ENCODE data around the gene FADS6. TPM values are rescaled to one million over a fixed set of nuclear protein-coding genes. Genes with fewer than 3 reads are reported as not detected.

The FADS6 gene
- polyA plus RNA-seq, 1 of the 3 experiments (the other 2 are of a cell fraction), result not detected

- TF ChIP-seq ZBTB33 (IDR thresholded peaks at IDR 0.05; ENCODE audit: borderline replicate concordance, low read depth) (no peak), TCF12 (IDR thresholded peaks at IDR 0.05) (no peak), EP300 (IDR thresholded peaks at IDR 0.05; ENCODE audit: borderline replicate concordance in 1 of 2, low read depth in 1 of 2, low read length in 1 of 2) (no peak), TAF1 (IDR thresholded peaks at IDR 0.05; ENCODE audit: borderline replicate concordance, low read depth, low read length) (peak; percentile 87), IRF3 (IDR thresholded peaks at IDR 0.05; ENCODE audit: low read depth, low read length) (peak; percentile 72), RAD21 (IDR thresholded peaks at IDR 0.05; ENCODE audit: low read length) (no peak), POLR2AphosphoS5 (IDR thresholded peaks at IDR 0.05; ENCODE audit: low read depth, low read length) (peak; percentile 99), RFX5 (IDR thresholded peaks at IDR 0.05; ENCODE audit: low read length) (peak; percentile 82; the same call in 1 of the 2 replicates), GATA2 (CRISPR knock-in tag; IDR thresholded peaks at IDR 0.05) (no peak)
Measured at GRCh38 chr17:74873037-74873873, 20.2 kb downstream of the FADS6 start (continued).

GRCh38 chr17:74872313-74873036 is 21.0 kb downstream of the FADS6 start, which contains the start of gene FDXR:
TSS of gene FDXR (minus strand) at chr17:74872994. CDS start at chr17:74872944, 50 bp downstream.
- peak within 1 kb of the TSS; percentile 60 to 81 for H3K27ac ChIP-seq (ENCODE audit: low read depth in 2 of 2, low read length in 1 of 2)
- H4K20me1 ChIP-seq (ENCODE audit: insufficient read depth), result peaks cover 9% of the 10 kb centered on the region; the same call in 1 of the 2 replicates
- ChIA-PET CTCF (interaction anchor here (0.6 to 47.7 kb wide), 10 partner anchors 9 to 242 kb away, joined by 3 to 3869 read pairs (median 4); partner anchors contain the start of genes GRIN2C, NAT9 and RAB37), POLR2A (interaction anchor here (0.6 to 2.4 kb wide), 22 partner anchors 10 to 398 kb away, joined by 3 to 14 read pairs (median 4); partner anchors contain the start of genes FADS6, GRIN2C, MIF4GD and NAT9)
- no peaks in the 10 kb centered on the region for H3K9me3 ChIP-seq
- peak within 1 kb of the TSS; percentile 81 for H3K9ac ChIP-seq
- peaks cover 15% of the 10 kb centered on the region for H3K79me2 ChIP-seq (ENCODE audit: insufficient read depth)
- no peaks in the 10 kb centered on the region for H3K9me2 ChIP-seq
- no peaks in the 10 kb centered on the region for H3K27me3 ChIP-seq (ENCODE audit: insufficient read depth)
- H3K4me2 ChIP-seq, result peak within 1 kb of the TSS; percentile 90
- peaks cover 12 to 19% of the 10 kb centered on the region in 2 experiments; a peak in 3 of 4 replicates for H3K4me1 ChIP-seq (ENCODE audit: control insufficient read depth in 1 of 2, insufficient read depth in 2 of 2, low read depth in 1 of 2, low read length in 1 of 2)
- no peaks in the 10 kb centered on the region for H3F3A ChIP-seq (replicated peaks; ENCODE audit: insufficient read depth)
- peak within 1 kb of the TSS; percentile 88 for H2AFZ ChIP-seq (ENCODE audit: low read depth)
- H3K36me3 ChIP-seq (replicated peaks in 1 of 2; ENCODE audit: control insufficient read depth in 1 of 2, insufficient read depth in 2 of 2, low read length in 1 of 2), result peaks cover 0 to 5% of the 10 kb centered on the region in 2 experiments
- DNase-seq, result no peak
- peak within 1 kb of the TSS; percentile 69 to 88 for H3K4me3 ChIP-seq (ENCODE audit: low read depth in 2 of 2, low read length in 1 of 2)
- 5% methylated on average over 26 of the region's 38 CpGs for WGBS (ENCODE audit: low lambda C conversion rate)
- TF ChIP-seq POLR2AphosphoS5 (IDR thresholded peaks at IDR 0.05; ENCODE audit: low read depth, low read length) (peak; percentile 99), IRF3 (IDR thresholded peaks at IDR 0.05; ENCODE audit: low read depth, low read length) (no peak), CTCF (IDR thresholded peaks at IDR 0.05) (no peak), NRF1 (IDR thresholded peaks at IDR 0.05; ENCODE audit: low read depth, low read length) (no peak; the same call in 1 of the 2 replicates), TAF1 (IDR thresholded peaks at IDR 0.05; ENCODE audit: borderline replicate concordance, low read depth, low read length) (peak; percentile 98), YY1 (IDR thresholded peaks at IDR 0.05; ENCODE audit: low read depth) (0 out of 2 replicates have a peak, but pooled peaks have one; percentile 14), EZH2phosphoT487 (IDR thresholded peaks at IDR 0.05; ENCODE audit: borderline replicate concordance, low read depth) (no peak), REST (IDR thresholded peaks at IDR 0.05; ENCODE audit: low read depth, low read length) (peak; percentile 50; the same call in 1 of the 2 replicates), RXRA (IDR thresholded peaks at IDR 0.05; ENCODE audit: borderline replicate concordance, low read depth) (no peak), NFIC (IDR thresholded peaks at IDR 0.05; ENCODE audit: borderline replicate concordance) (no peak), RFX5 (IDR thresholded peaks at IDR 0.05; ENCODE audit: low read length) (no peak)
